B cell (primary cell): ENCODE data around the gene SPINK2. TPM values are rescaled to one million over a fixed set of nuclear protein-coding genes. Genes with fewer than 3 reads are reported as not detected.

Experiments
- ATAC-seq: fragments of 200-7000 bp; cut with Tn5 transposase; one replicate; pipeline ENCODE4 v1.10.0; 2021; ENCODE audit warnings: low read depth, mild to moderate bottlenecking, moderate number of reproducible peaks, moderate library complexity
- CTCF ChIA-PET: fragments of 350-600 bp; sonication (Branson Sonifier 250); formaldehyde crosslinking; loops from one replicate; lab custom pipeline; 2021; ENCODE audit warnings: antibody characterized with exemption, inconsistent platforms; lab: Charles Lee
- POLR2A ChIA-PET: fragments of 350-600 bp; sonication (Branson Sonifier 250); formaldehyde crosslinking; loops from one replicate; lab custom pipeline; 2021; ENCODE audit warnings: antibody characterized with exemption; lab: Charles Lee
- DNase-seq: peaks from one replicate; pipeline ENCODE4 v3.0.0; 2013
- H2AFZ ChIP-seq: 2 replicates; pipeline ENCODE4 v1.6.1; 2012; ENCODE audit warnings: mild to moderate bottlenecking, low read depth, low read length; ENCODE audit not compliant: insufficient read depth, poor library complexity, severe bottlenecking
- H3K27ac ChIP-seq, 2 donors: 1 replicate in 1 of 2; 2 replicates in 1 of 2; pipeline ENCODE4 v1.5.1; 2012 to 2013; ENCODE audit warnings: low read length in 2 of 2, mild to moderate bottlenecking in 2 of 2, moderate library complexity in 1 of 2
- H3K27me3 ChIP-seq, 4 experiments: fragments of 200-600 bp in 1 of 4; sonication (generic) in 1 of 4; replicated peaks in 1 of 4; 1 replicate in 2 of 4; 2 replicates in 2 of 4; pipeline versions ENCODE4 v1.6.1 to v1.7.0; 2013 to 2016; ENCODE audit warnings: low read length in 3 of 4, mild to moderate bottlenecking in 2 of 4, mixed read lengths in 1 of 4, moderate library complexity in 1 of 4; ENCODE audit not compliant: insufficient read depth in 4 of 4, control insufficient read depth in 3 of 4; ENCODE audit errors: control extremely low read depth in 1 of 4
- H3K36me3 ChIP-seq, 2 experiments: replicated peaks in 1 of 2; 1 replicate in 1 of 2; 2 replicates in 1 of 2; pipeline versions ENCODE4 v1.6.1 to v1.7.1; 2013; ENCODE audit warnings: low read length in 1 of 2; ENCODE audit not compliant: insufficient read depth in 2 of 2, control insufficient read depth in 1 of 2; ENCODE audit errors: control extremely low read depth in 1 of 2, extremely low read depth in 1 of 2
- H3K4me1 ChIP-seq, 2 donors: fragments of 200-600 bp in 1 of 2; sonication (generic) in 1 of 2; 1 replicate in 1 of 2; 2 replicates in 1 of 2; pipeline versions ENCODE4 v1.5.1 to v1.6.1; 2013 to 2017; ENCODE audit warnings: low read length in 2 of 2; ENCODE audit not compliant: control insufficient read depth in 2 of 2, insufficient read depth in 2 of 2
- H3K4me2 ChIP-seq: replicated peaks from 2 replicates; pipeline ENCODE3; 2012; ENCODE audit warnings: mild to moderate bottlenecking, low read depth, low read length; ENCODE audit not compliant: poor library complexity, severe bottlenecking
- H3K4me3 ChIP-seq, 5 experiments: fragments of 200-600 bp in 1 of 5; sonication (generic) in 1 of 5; 1 replicate in 3 of 5; 2 replicates in 2 of 5; pipeline versions ENCODE4 v1.5.1 to v1.7.0; 2011 to 2016; ENCODE audit warnings: low read length in 4 of 5, mild to moderate bottlenecking in 4 of 5, low read depth in 2 of 5, control low read depth in 1 of 5, moderate library complexity in 1 of 5; ENCODE audit not compliant: insufficient read depth in 1 of 5; ENCODE audit errors: control extremely low read depth in 1 of 5, extremely low read depth in 1 of 5
- H3K79me2 ChIP-seq: fragments of 200-600 bp; sonication (generic); one replicate; pipeline ENCODE4 v1.6.0; 2016; ENCODE audit warnings: low read length; ENCODE audit not compliant: control insufficient read depth, insufficient read depth
- H3K9ac ChIP-seq: fragments of 200-600 bp; sonication (generic); 2 replicates; pipeline ENCODE4 v1.6.1; 2017; ENCODE audit warnings: mild to moderate bottlenecking, low read length, moderate library complexity
- H3K9me3 ChIP-seq, 3 donors: one replicate each; pipeline versions ENCODE4 v1.6.1 to v1.7.1; 2013; ENCODE audit warnings: low read length in 2 of 3; ENCODE audit not compliant: control insufficient read depth in 2 of 3, insufficient read depth in 1 of 3; ENCODE audit errors: control extremely low read depth in 1 of 3
- H4K20me1 ChIP-seq: 2 replicates; pipeline ENCODE4 v1.6.0; 2012; ENCODE audit warnings: mild to moderate bottlenecking, low read length; ENCODE audit not compliant: insufficient read depth, control insufficient read depth, poor library complexity, severe bottlenecking
- H3K27ac Mint-ChIP-seq: one replicate; pipeline ENCODE4 v1.8.0; 2021; ENCODE audit warnings: mixed read lengths
- H3K27me3 Mint-ChIP-seq: one replicate; pipeline ENCODE4 v1.8.0; 2021; ENCODE audit warnings: mixed read lengths
- H3K4me1 Mint-ChIP-seq: one replicate; pipeline ENCODE4 v1.8.0; 2021; ENCODE audit warnings: mixed read lengths
- H3K4me3 Mint-ChIP-seq: one replicate; pipeline ENCODE4 v1.8.0; 2021; ENCODE audit warnings: mixed read lengths
- H3K9me3 Mint-ChIP-seq: one replicate; pipeline ENCODE4 v1.8.0; 2022; ENCODE audit warnings: mixed read lengths; ENCODE audit not compliant: insufficient read depth
- EZH2 ChIP-seq: IDR thresholded peaks from 2 replicates; pipeline ENCODE4 v1.6.1; 2012; ENCODE audit warnings: borderline replicate concordance, low read depth, mild to moderate bottlenecking, moderate library complexity, low read length; ENCODE audit not compliant: insufficient read depth, poor library complexity, severe bottlenecking
- WGBS: methylation state at CpG from one replicate; pipeline ENCODE4 v1.1.5; 2013; ENCODE audit warnings: missing lambda C conversion rate; ENCODE audit not compliant: insufficient coverage; 5-methylcytosine and 5-hydroxymethylcytosine counted together
- intact Hi-C: fragments of 100-400 bp; cut with micrococcal nuclease; formaldehyde crosslinking; loops from one replicate; pipeline ENCODE4 v1.10.0; 2022
- polyA plus RNA-seq: library from polyadenylated mRNA; depleted of rRNA; stranded (reverse); fragments of >200 nt; gene quantifications from 2 replicates; pipeline ENCODE4 v1.2.3, GENCODE V29; 2012
- total RNA-seq, 2 donors: library from RNA; stranded (reverse); fragments of 120-200 nt in 1 of 2; gene quantifications; 1 replicate in 1 of 2; 2 replicates in 1 of 2; pipeline versions ENCODE4 v1.2.3 to v1.2.4, GENCODE V29; 2013 to 2022
- TF ChIP-seq, protein P1 (sequence below): fragments of 200-600 bp; IDR thresholded peaks from one replicate; pipeline ENCODE4 v1.8.0; 2022; ENCODE audit warnings: antibody characterized with exemption, mild to moderate bottlenecking

Gene SPINK2
- total and polyA plus RNA-seq, 2 donors (not counting 1 experiment from before 2014, with no cell fraction given): 0.94 to 4.9 TPM

- no peaks in the 10 kb centered on the region for H3K4me1 ChIP-seq
- no peak overlapping the region for H3K4me3 ChIP-seq
- no peak overlapping the region for H3K9ac ChIP-seq
- ChIA-PET CTCF (interaction anchor here (1.1 kb wide), 1 partner anchor 28 kb away, joined by 3 read pairs; no protein-coding TSS in a partner anchor), POLR2A (no interaction called here)
- no peak for ATAC-seq
- TF ChIP-seq, protein P1, sequence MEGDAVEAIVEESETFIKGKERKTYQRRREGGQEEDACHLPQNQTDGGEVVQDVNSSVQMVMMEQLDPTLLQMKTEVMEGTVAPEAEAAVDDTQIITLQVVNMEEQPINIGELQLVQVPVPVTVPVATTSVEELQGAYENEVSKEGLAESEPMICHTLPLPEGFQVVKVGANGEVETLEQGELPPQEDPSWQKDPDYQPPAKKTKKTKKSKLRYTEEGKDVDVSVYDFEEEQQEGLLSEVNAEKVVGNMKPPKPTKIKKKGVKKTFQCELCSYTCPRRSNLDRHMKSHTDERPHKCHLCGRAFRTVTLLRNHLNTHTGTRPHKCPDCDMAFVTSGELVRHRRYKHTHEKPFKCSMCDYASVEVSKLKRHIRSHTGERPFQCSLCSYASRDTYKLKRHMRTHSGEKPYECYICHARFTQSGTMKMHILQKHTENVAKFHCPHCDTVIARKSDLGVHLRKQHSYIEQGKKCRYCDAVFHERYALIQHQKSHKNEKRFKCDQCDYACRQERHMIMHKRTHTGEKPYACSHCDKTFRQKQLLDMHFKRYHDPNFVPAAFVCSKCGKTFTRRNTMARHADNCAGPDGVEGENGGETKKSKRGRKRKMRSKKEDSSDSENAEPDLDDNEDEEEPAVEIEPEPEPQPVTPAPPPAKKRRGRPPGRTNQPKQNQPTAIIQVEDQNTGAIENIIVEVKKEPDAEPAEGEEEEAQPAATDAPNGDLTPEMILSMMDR: no peak
- no peak for TF ChIP-seq EZH2
- no peak for DNase-seq
- Mint-ChIP-seq H3K4me3 (no peak overlapping the region), H3K4me1 (peaks cover 6% of the 10 kb centered on the region), H3K27ac (no peak overlapping the region), H3K9me3 (no peaks in the 10 kb centered on the region), H3K27me3 (no peaks in the 10 kb centered on the region)
- H3K4me2 ChIP-seq: no peak overlapping the region
- no peaks in the 10 kb centered on the region for H3K9me3 ChIP-seq
- no peaks in the 10 kb centered on the region for H3K36me3 ChIP-seq
- H4K20me1 ChIP-seq: no peaks in the 10 kb centered on the region
- H3K79me2 ChIP-seq: no peaks in the 10 kb centered on the region
- H3K27me3 ChIP-seq: no peaks in the 10 kb centered on the region
- H3K27ac ChIP-seq: no peak overlapping the region
- H2AFZ ChIP-seq: no peak overlapping the region
- intact Hi-C loops: no loop called here
- 100% methylated on average over 1 of the region's 2 CpGs for WGBS
Observed at GRCh38 chr4:56772134-56772533, 49.4 kb downstream of the SPINK2 start.

GRCh38 chr4:56768763-56769162, 52.7 kb downstream of the SPINK2 start:
- Histone ChIP-seq H3K9me3 (no peaks in the 10 kb centered on the region), H4K20me1 (no peaks in the 10 kb centered on the region), H3K4me1 (peaks cover 7 to 12% of the 10 kb centered on the region in 2 donors), H3K27ac (no peak overlapping the region), H3K9ac (no peak overlapping the region), H3K4me3 (no peak overlapping the region), H3K4me2 (no peak overlapping the region), H3K36me3 (no peaks in the 10 kb centered on the region), H3K79me2 (no peaks in the 10 kb centered on the region), H3K27me3 (no peaks in the 10 kb centered on the region), H2AFZ (no peak overlapping the region)
- Mint-ChIP-seq H3K9me3 (no peaks in the 10 kb centered on the region), H3K27me3 (no peaks in the 10 kb centered on the region), H3K4me3 (no peak overlapping the region), H3K4me1 (peaks cover 18% of the 10 kb centered on the region), H3K27ac (no peak overlapping the region)
- WGBS: no CpG with 5 or more reads among the region's 4 CpGs
- no peak for TF ChIP-seq EZH2
- TF ChIP-seq, protein P1: no peak
- ChIA-PET POLR2A (no interaction called here), CTCF (no interaction called here)
- ATAC-seq: no peak
- intact Hi-C loops: no loop called here
- DNase-seq: no peak
